ENCODE results near the gene SLC35E3. TPM values are rescaled to one million over a fixed set of nuclear protein-coding genes. Genes with fewer than 3 reads are reported as not detected.

SLC35E3 gene
- 5.7 TPM for total RNA-seq

- DNase-seq (ENCODE audit: low read depth in 2 of 3, low spot score in 2 of 3): peak; percentile 74 to 96 (median 93)
Measured at GRCh38 chr12:68745904-68746571, at the start of gene SLC35E3. SLC35E3 (plus strand) TSS chr12:68746176; CDS start chr12:68746378, 202 bp downstream.

- DNase-seq (ENCODE audit: low read depth in 2 of 3, low spot score in 2 of 3): no peak
Measured at GRCh38 chr12:68699486-68699885, 46.5 kb upstream of the SLC35E3 start.

GRCh38 chr12:68727776-68728175 lies 18.2 kb upstream of the SLC35E3 start:
- no peak for DNase-seq (ENCODE audit: low read depth in 2 of 3, low spot score in 2 of 3)

GRCh38 chr12:68733661-68734071 lies 12.3 kb upstream of the SLC35E3 start:
- DNase-seq (ENCODE audit: low read depth in 2 of 3, low spot score in 2 of 3): no peak

- DNase-seq (ENCODE audit: low read depth in 2 of 3, low spot score in 2 of 3): no peak
Measured at GRCh38 chr12:68739891-68740290, 6.1 kb upstream of the SLC35E3 start.

GRCh38 chr12:68743356-68743755 lies 2.6 kb upstream of the SLC35E3 start:
- no peak for DNase-seq (ENCODE audit: low read depth in 2 of 3, low spot score in 2 of 3)

- peak in 1 of 3 donors; percentile 8 for DNase-seq (ENCODE audit: low read depth in 2 of 3, low spot score in 2 of 3)
Measured at GRCh38 chr12:68745376-68745903, 536 bp upstream of the SLC35E3 start.

- DNase-seq (ENCODE audit: low read depth in 2 of 3, low spot score in 2 of 3): peak; percentile 6 to 55 (median 53)
Measured at GRCh38 chr12:68746572-68747180, 700 bp downstream of the SLC35E3 start.

GRCh38 chr12:68749443-68749842 lies 3.5 kb downstream of the SLC35E3 start:
- no peak for DNase-seq (ENCODE audit: low read depth in 2 of 3, low spot score in 2 of 3)

GRCh38 chr12:68749861-68750260 lies 3.9 kb downstream of the SLC35E3 start:
- DNase-seq (ENCODE audit: low read depth in 2 of 3, low spot score in 2 of 3): no peak

GRCh38 chr12:68750506-68750905 lies 4.5 kb downstream of the SLC35E3 start:
- no peak for DNase-seq (ENCODE audit: low read depth in 2 of 3, low spot score in 2 of 3)

- DNase-seq (ENCODE audit: low read depth in 2 of 3, low spot score in 2 of 3): no peak
Measured at GRCh38 chr12:68755536-68756243, 9.7 kb downstream of the SLC35E3 start.

- DNase-seq (ENCODE audit: low read depth in 2 of 3, low spot score in 2 of 3): no peak
Measured at GRCh38 chr12:68759852-68760251, 13.9 kb downstream of the SLC35E3 start.

- no peak for DNase-seq (ENCODE audit: low read depth in 2 of 3, low spot score in 2 of 3)
Measured at GRCh38 chr12:68760806-68761441, 14.9 kb downstream of the SLC35E3 start.

- DNase-seq (ENCODE audit: low read depth in 2 of 3, low spot score in 2 of 3): no peak
Measured at GRCh38 chr12:68761442-68761812, 15.5 kb downstream of the SLC35E3 start.

GRCh38 chr12:68761901-68762630 lies 16.1 kb downstream of the SLC35E3 start:
- DNase-seq (ENCODE audit: low read depth in 2 of 3, low spot score in 2 of 3): no peak

- DNase-seq (ENCODE audit: low read depth in 2 of 3, low spot score in 2 of 3): no peak
Measured at GRCh38 chr12:68762691-68763090, 16.7 kb downstream of the SLC35E3 start.

- no peak for DNase-seq (ENCODE audit: low read depth in 2 of 3, low spot score in 2 of 3)
Measured at GRCh38 chr12:68765696-68766095, 19.7 kb downstream of the SLC35E3 start.

- DNase-seq (ENCODE audit: low read depth in 2 of 3, low spot score in 2 of 3): no peak
Measured at GRCh38 chr12:68766646-68767045, 20.7 kb downstream of the SLC35E3 start.

- DNase-seq (ENCODE audit: low read depth in 2 of 3, low spot score in 2 of 3): no peak
Measured at GRCh38 chr12:68767191-68767590, 21.2 kb downstream of the SLC35E3 start.
